Gastroesophageal sphincter (tissue), 4 donors: Measurements from ENCODE around the gene TCEANC2. TPM values are rescaled to one million over a fixed set of nuclear protein-coding genes. Genes with fewer than 3 reads are reported as not detected.
"Not testable (repeated sequence)": the region's sequence is repeated elsewhere in the genome, so short reads cannot be mapped to it uniquely, and the experiment has no call there.

Source experiments
- ATAC-seq: fragments of 150-250 bp; one replicate; pipeline ENCODE4 v1.9.1; 2016; ENCODE audit warnings: mild to moderate bottlenecking, moderate library complexity
- H3K27ac ChIP-seq, 4 donors: fragments of 200-600 bp; sonication (generic) in 3 of 4; 1 replicate in 3 of 4; 2 replicates in 1 of 4; pipeline ENCODE4 v1.5.1; 2016 to 2019
- H3K27me3 ChIP-seq: fragments of 200-600 bp; sonication (generic); one replicate; pipeline ENCODE4 v1.5.1; 2019
- H3K36me3 ChIP-seq, 2 donors: fragments of 200-600 bp; sonication (generic); one replicate each; pipeline ENCODE4 v1.5.1; 2019; ENCODE audit warnings: control low read depth in 1 of 2
- H3K4me1 ChIP-seq, 3 donors: fragments of 200-600 bp; sonication (generic); 1 replicate in 2 of 3; 2 replicates in 1 of 3; pipeline ENCODE4 v1.5.1; 2016 to 2019; ENCODE audit warnings: control low read depth in 2 of 3
- H3K4me3 ChIP-seq, 2 donors: fragments of 200-600 bp; sonication (generic); one replicate each; pipeline ENCODE4 v1.5.1; 2019; ENCODE audit warnings: mild to moderate bottlenecking in 1 of 2, moderate library complexity in 1 of 2
- H3K9me3 ChIP-seq, 3 donors: fragments of 200-600 bp; sonication (generic); one replicate each; pipeline ENCODE4 v1.5.1; 2017 to 2019; ENCODE audit warnings: control low read depth in 2 of 3
- CTCF ChIP-seq, 4 experiments: fragments of 200-600 bp in 2 of 4; fragments of 450-650 bp in 2 of 4; sonication (generic) in 1 of 4; IDR thresholded peaks; one replicate each; pipeline ENCODE4 v1.5.1; 2017 to 2019; ENCODE audit warnings: antibody characterized with exemption in 4 of 4, mild to moderate bottlenecking in 2 of 4, moderate library complexity in 2 of 4
- EP300 ChIP-seq: sonication (generic); formaldehyde crosslinking; IDR thresholded peaks from one replicate; pipeline ENCODE4 v1.6.1; 2017; ENCODE audit warnings: antibody characterized with exemption, mild to moderate bottlenecking
- POLR2A ChIP-seq, 2 donors: fragments of 450-650 bp; IDR thresholded peaks; one replicate each; pipeline ENCODE4 v1.6.1; 2017; ENCODE audit warnings: antibody characterized with exemption in 2 of 2, mild to moderate bottlenecking in 2 of 2, moderate library complexity in 1 of 2
- POLR2AphosphoS5 ChIP-seq: sonication (generic); formaldehyde crosslinking; IDR thresholded peaks from one replicate; pipeline ENCODE4 v1.6.1; 2017; ENCODE audit warnings: antibody characterized with exemption
- WGBS, 2 donors: methylation state at CpG; one replicate each; pipeline ENCODE4 v1.1.5; 2018; ENCODE audit warnings: low coverage in 1 of 2; 5-methylcytosine and 5-hydroxymethylcytosine counted together
- total RNA-seq, 4 donors: library from RNA; depleted of rRNA; stranded (reverse); fragments of >200 nt; gene quantifications; one replicate each; pipeline ENCODE4 v1.1.0, GENCODE V29; 2016

The TCEANC2 gene
- total RNA-seq, 4 donors from 2014 or later, result 3.6 to 10.2 (median 9.1) TPM

GRCh38 chr1:54047384-54048305 is 5.8 kb upstream of the TCEANC2 start:
- H3K4me1 ChIP-seq, result peaks cover 12 to 80% (median 24%) of the 10 kb centered on the region in 3 donors
- peak overlapping the region in 2 of 4 donors; percentile 14 to 38 for H3K27ac ChIP-seq
- no peak for TF ChIP-seq POLR2A (IDR thresholded peaks at IDR 0.05)
- no peak for TF ChIP-seq POLR2AphosphoS5
- no peak for TF ChIP-seq CTCF (IDR thresholded peaks at IDR 0.05)
- no peak for TF ChIP-seq EP300
- H3K4me3 ChIP-seq, result no peak overlapping the region
- H3K9me3 ChIP-seq, result no peaks in the 10 kb centered on the region
- no peaks in the 10 kb centered on the region for H3K27me3 ChIP-seq
- peaks cover 2 to 18% of the 10 kb centered on the region in 2 donors for H3K36me3 ChIP-seq
- WGBS, 2 donors, result 68 to 70% methylated on average over 5 of the region's 5 CpGs
- no peak for ATAC-seq

- H3K27ac ChIP-seq, H3K27me3 ChIP-seq, ATAC-seq, H3K9me3 ChIP-seq, H3K36me3 ChIP-seq, H3K4me3 ChIP-seq: not testable (repeated sequence)
- peaks cover 12 to 81% (median 29%) of the 10 kb centered on the region in 3 donors for H3K4me1 ChIP-seq
- 89 to 97% methylated on average over 3 to 11 of the region's 12 CpGs for WGBS, 2 donors
Measured at GRCh38 chr1:54050435-54050834, 3.0 kb upstream of the TCEANC2 start.

GRCh38 chr1:54051933-54052430 is 1.4 kb upstream of the TCEANC2 start:
- no peak for TF ChIP-seq POLR2AphosphoS5
- no peak for TF ChIP-seq CTCF (IDR thresholded peaks at IDR 0.05)
- TF ChIP-seq EP300, result no peak
- TF ChIP-seq POLR2A (IDR thresholded peaks at IDR 0.05), result no peak
- Histone ChIP-seq H3K9me3 (no peaks in the 10 kb centered on the region), H3K27me3 (no peaks in the 10 kb centered on the region), H3K27ac (peak overlapping the region; percentile 92 to 99 (median 96)), H3K4me1 (peaks cover 12 to 65% (median 23%) of the 10 kb centered on the region in 3 donors), H3K36me3 (no peaks in the 10 kb centered on the region), H3K4me3 (peak overlapping the region; percentile 91 to 95)
- 1 to 2% methylated on average over 8 of the region's 8 CpGs for WGBS, 2 donors
- ATAC-seq, result no peak

- WGBS, 2 donors, result 0 to 1% methylated on average over 10 to 18 of the region's 23 CpGs
- no peaks in the 10 kb centered on the region for H3K27me3 ChIP-seq
- peaks cover 7 to 60% (median 21%) of the 10 kb centered on the region in 3 donors for H3K4me1 ChIP-seq
- no peaks in the 10 kb centered on the region for H3K9me3 ChIP-seq
- no peak for TF ChIP-seq EP300
- TF ChIP-seq CTCF (IDR thresholded peaks at IDR 0.05), result no peak
- TF ChIP-seq POLR2A (IDR thresholded peaks at IDR 0.05), result no peak
- TF ChIP-seq POLR2AphosphoS5, result no peak
- H3K27ac ChIP-seq, result peak overlapping the region; percentile 92 to 99 (median 96)
- H3K4me3 ChIP-seq, result peak overlapping the region; percentile 91 to 95
- H3K36me3 ChIP-seq, result no peaks in the 10 kb centered on the region
- ATAC-seq, result no peak
Measured at GRCh38 chr1:54052431-54052933, 926 bp upstream of the TCEANC2 start.

GRCh38 chr1:54053745-54054437 is 483 bp downstream of the TCEANC2 start:
- no peaks in the 10 kb centered on the region for H3K9me3 ChIP-seq
- H3K4me3 ChIP-seq, result peak overlapping the region; percentile 91 to 95
- H3K27ac ChIP-seq, result peak overlapping the region; percentile 51 to 99 (median 96)
- H3K4me1 ChIP-seq, result peaks cover 0 to 46% (median 21%) of the 10 kb centered on the region in 3 donors
- 10 to 22% methylated on average over 7 to 10 of the region's 21 CpGs for WGBS, 2 donors
- no peak for TF ChIP-seq POLR2AphosphoS5
- H3K27me3 ChIP-seq, result no peaks in the 10 kb centered on the region
- no peak for ATAC-seq
- peaks cover 0 to 7% of the 10 kb centered on the region in 2 donors for H3K36me3 ChIP-seq
